HFFc6 (cell line): ENCODE data around the gene INPP4A. TPM values are rescaled to one million over a fixed set of nuclear protein-coding genes. Genes with fewer than 3 reads are reported as not detected.

Source experiments
- DNase-seq: peaks from one replicate; pipeline ENCODE4 v3.0.0-alpha.2; 2018
- H3K27ac Mint-ChIP-seq: 2 replicates; pipeline ENCODE4 v1.8.0; 2020; ENCODE audit warnings: mild to moderate bottlenecking, mixed read lengths
- H3K27me3 Mint-ChIP-seq: 2 replicates; pipeline ENCODE4 v1.8.0; 2021; ENCODE audit warnings: mild to moderate bottlenecking, moderate library complexity, mixed read lengths; ENCODE audit not compliant: insufficient read depth
- H3K36me3 Mint-ChIP-seq: 2 replicates; pipeline ENCODE4 v1.8.0; 2021; ENCODE audit warnings: low read depth, mixed read lengths
- H3K4me1 Mint-ChIP-seq: 2 replicates; pipeline ENCODE4 v1.8.0; 2020; ENCODE audit warnings: low read depth, mixed read lengths
- H3K4me3 Mint-ChIP-seq: 2 replicates; pipeline ENCODE4 v1.8.0; 2020; ENCODE audit warnings: mild to moderate bottlenecking, moderate library complexity, mixed read lengths
- H3K9me3 Mint-ChIP-seq: 2 replicates; pipeline ENCODE4 v1.8.0; 2020; ENCODE audit warnings: mild to moderate bottlenecking, mixed read lengths
- total RNA-seq, 6 experiments: library from RNA; stranded (reverse); fragmentation: NEBNext Ultra II Directional; extraction: Animal tissue kit (Norgen Biotek cat#: 25700); gene quantifications; 2 replicates in 1 of 6; 3 replicates in 5 of 6; pipeline ENCODE4 v1.2.3, GENCODE V29; 2021
- TF ChIP-seq, protein P1 (sequence below): fragments of 200-600 bp; sonication (generic); IDR thresholded peaks from 2 replicates; pipeline ENCODE4 v1.5.0; 2021; ENCODE audit warnings: antibody characterized with exemption, mild to moderate bottlenecking

The INPP4A gene
- total RNA-seq, 6 experiments from 2014 or later, result 15.8 to 19.4 (median 18.2) TPM

GRCh38 chr2:98555696-98556095 lies 111.0 kb downstream of the INPP4A start:
- DNase-seq, result no peak
- TF ChIP-seq, protein P1, sequence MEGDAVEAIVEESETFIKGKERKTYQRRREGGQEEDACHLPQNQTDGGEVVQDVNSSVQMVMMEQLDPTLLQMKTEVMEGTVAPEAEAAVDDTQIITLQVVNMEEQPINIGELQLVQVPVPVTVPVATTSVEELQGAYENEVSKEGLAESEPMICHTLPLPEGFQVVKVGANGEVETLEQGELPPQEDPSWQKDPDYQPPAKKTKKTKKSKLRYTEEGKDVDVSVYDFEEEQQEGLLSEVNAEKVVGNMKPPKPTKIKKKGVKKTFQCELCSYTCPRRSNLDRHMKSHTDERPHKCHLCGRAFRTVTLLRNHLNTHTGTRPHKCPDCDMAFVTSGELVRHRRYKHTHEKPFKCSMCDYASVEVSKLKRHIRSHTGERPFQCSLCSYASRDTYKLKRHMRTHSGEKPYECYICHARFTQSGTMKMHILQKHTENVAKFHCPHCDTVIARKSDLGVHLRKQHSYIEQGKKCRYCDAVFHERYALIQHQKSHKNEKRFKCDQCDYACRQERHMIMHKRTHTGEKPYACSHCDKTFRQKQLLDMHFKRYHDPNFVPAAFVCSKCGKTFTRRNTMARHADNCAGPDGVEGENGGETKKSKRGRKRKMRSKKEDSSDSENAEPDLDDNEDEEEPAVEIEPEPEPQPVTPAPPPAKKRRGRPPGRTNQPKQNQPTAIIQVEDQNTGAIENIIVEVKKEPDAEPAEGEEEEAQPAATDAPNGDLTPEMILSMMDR, result no peak
- peaks cover 20% of the 10 kb centered on the region for H3K36me3 Mint-ChIP-seq
- peaks cover 2% of the 10 kb centered on the region; the same call in 1 of the 2 replicates for H3K27me3 Mint-ChIP-seq
- no peaks in the 10 kb centered on the region for H3K9me3 Mint-ChIP-seq
- H3K4me3 Mint-ChIP-seq, result no peak overlapping the region
- H3K27ac Mint-ChIP-seq, result no peak overlapping the region
- H3K4me1 Mint-ChIP-seq, result peaks cover 44% of the 10 kb centered on the region

GRCh38 chr2:98556344-98557033 lies 111.8 kb downstream of the INPP4A start:
- TF ChIP-seq, protein P1, result no peak
- DNase-seq, result no peak
- no peak overlapping the region for H3K27ac Mint-ChIP-seq
- H3K9me3 Mint-ChIP-seq, result no peaks in the 10 kb centered on the region
- H3K4me1 Mint-ChIP-seq, result peaks cover 52% of the 10 kb centered on the region
- no peak overlapping the region for H3K4me3 Mint-ChIP-seq
- H3K27me3 Mint-ChIP-seq, result peaks cover 2% of the 10 kb centered on the region; the same call in 1 of the 2 replicates
- peaks cover 20% of the 10 kb centered on the region for H3K36me3 Mint-ChIP-seq

DNA sequence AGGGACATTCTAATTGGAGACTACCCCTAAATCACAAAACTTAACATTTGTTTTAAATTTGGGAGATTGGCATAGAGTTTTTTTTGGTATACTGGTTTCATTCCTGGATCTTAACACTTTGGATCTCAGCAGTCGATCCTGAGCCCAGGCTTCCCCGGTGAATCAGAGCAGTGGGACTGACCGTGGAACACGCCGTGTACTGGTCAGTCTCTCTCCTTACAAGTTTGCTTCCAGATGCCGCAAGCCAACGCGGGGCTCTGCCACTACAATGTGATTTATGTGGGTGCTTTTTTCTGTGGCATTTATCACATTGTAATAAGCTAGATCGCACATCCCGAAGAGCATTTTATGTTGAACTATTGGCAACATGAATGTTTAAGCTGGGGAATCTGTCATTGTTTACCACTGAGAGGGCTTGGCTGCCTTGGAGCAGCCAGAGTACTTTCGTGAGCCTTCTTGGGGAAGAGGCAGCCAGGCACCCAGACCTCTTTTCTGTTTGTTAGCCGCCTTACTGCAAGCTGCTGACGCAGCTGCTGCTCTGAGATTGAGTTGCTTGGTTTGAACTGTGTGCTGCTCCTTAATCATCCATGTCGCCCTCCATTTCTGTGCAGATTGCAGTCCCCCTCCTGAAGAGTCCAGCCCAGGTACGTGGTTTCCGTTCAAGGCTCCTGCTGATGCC lies 114.3 kb downstream of the INPP4A start:
- H3K4me1 Mint-ChIP-seq, result peaks cover 32% of the 10 kb centered on the region
- H3K9me3 Mint-ChIP-seq, result no peaks in the 10 kb centered on the region
- H3K4me3 Mint-ChIP-seq, result peak overlapping the region; percentile 41
- H3K36me3 Mint-ChIP-seq, result peaks cover 7% of the 10 kb centered on the region; the same call in 1 of the 2 replicates
- H3K27ac Mint-ChIP-seq, result peak overlapping the region; percentile 75
- TF ChIP-seq, protein P1, result no peak
- H3K27me3 Mint-ChIP-seq, result no peaks in the 10 kb centered on the region; the same call in 1 of the 2 replicates
- no peak for DNase-seq

GRCh38 chr2:98559581-98559980 lies 114.9 kb downstream of the INPP4A start:
- no peak for DNase-seq
- peaks cover 32% of the 10 kb centered on the region for H3K4me1 Mint-ChIP-seq
- peak overlapping the region; percentile 41 for H3K4me3 Mint-ChIP-seq
- peak overlapping the region; percentile 75 for H3K27ac Mint-ChIP-seq
- H3K9me3 Mint-ChIP-seq, result no peaks in the 10 kb centered on the region
- peaks cover 7% of the 10 kb centered on the region; the same call in 1 of the 2 replicates for H3K36me3 Mint-ChIP-seq
- no peaks in the 10 kb centered on the region; the same call in 1 of the 2 replicates for H3K27me3 Mint-ChIP-seq
- TF ChIP-seq, protein P1, result no peak

GRCh38 chr2:98560256-98560771 lies 115.7 kb downstream of the INPP4A start:
- no peaks in the 10 kb centered on the region for H3K9me3 Mint-ChIP-seq
- peak overlapping the region; percentile 75 for H3K27ac Mint-ChIP-seq
- H3K4me1 Mint-ChIP-seq, result peaks cover 32% of the 10 kb centered on the region
- H3K36me3 Mint-ChIP-seq, result peaks cover 8% of the 10 kb centered on the region; the same call in 1 of the 2 replicates
- H3K4me3 Mint-ChIP-seq, result peak overlapping the region; percentile 16
- H3K27me3 Mint-ChIP-seq, result no peaks in the 10 kb centered on the region; the same call in 1 of the 2 replicates
- TF ChIP-seq, protein P1, result no peak
- DNase-seq, result peak; percentile 86
